ENCODE measurements around the gene IFNAR1.

- TF ChIP-seq POLR2AphosphoS5 (IDR thresholded peaks at IDR 0.05; ENCODE audit: low read depth, low read length) (no peak), FOXP2 (optimal IDR thresholded peaks at IDR 0.05; ENCODE audit: borderline replicate concordance, extremely low read depth, extremely low read length, insufficient read depth) (no peak)
- TF ChIP-seq, protein P1, sequence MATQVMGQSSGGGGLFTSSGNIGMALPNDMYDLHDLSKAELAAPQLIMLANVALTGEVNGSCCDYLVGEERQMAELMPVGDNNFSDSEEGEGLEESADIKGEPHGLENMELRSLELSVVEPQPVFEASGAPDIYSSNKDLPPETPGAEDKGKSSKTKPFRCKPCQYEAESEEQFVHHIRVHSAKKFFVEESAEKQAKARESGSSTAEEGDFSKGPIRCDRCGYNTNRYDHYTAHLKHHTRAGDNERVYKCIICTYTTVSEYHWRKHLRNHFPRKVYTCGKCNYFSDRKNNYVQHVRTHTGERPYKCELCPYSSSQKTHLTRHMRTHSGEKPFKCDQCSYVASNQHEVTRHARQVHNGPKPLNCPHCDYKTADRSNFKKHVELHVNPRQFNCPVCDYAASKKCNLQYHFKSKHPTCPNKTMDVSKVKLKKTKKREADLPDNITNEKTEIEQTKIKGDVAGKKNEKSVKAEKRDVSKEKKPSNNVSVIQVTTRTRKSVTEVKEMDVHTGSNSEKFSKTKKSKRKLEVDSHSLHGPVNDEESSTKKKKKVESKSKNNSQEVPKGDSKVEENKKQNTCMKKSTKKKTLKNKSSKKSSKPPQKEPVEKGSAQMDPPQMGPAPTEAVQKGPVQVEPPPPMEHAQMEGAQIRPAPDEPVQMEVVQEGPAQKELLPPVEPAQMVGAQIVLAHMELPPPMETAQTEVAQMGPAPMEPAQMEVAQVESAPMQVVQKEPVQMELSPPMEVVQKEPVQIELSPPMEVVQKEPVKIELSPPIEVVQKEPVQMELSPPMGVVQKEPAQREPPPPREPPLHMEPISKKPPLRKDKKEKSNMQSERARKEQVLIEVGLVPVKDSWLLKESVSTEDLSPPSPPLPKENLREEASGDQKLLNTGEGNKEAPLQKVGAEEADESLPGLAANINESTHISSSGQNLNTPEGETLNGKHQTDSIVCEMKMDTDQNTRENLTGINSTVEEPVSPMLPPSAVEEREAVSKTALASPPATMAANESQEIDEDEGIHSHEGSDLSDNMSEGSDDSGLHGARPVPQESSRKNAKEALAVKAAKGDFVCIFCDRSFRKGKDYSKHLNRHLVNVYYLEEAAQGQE (IDR thresholded peaks at IDR 0.05; ENCODE audit: insufficient read depth in 1 of 2, low read depth in 2 of 2, low read length in 2 of 2) = no peak
Observed at GRCh38 chr21:33397717-33398116, 72.9 kb downstream of the IFNAR1 start.
